H9 (cell line): ENCODE measurements around the gene UBL4A. TPM values are rescaled to one million over a fixed set of nuclear protein-coding genes. Genes with fewer than 3 reads are reported as not detected.

Source experiments
- DNase-seq: peaks from one replicate; pipeline ENCODE4 v3.0.0-alpha.2; 2017
- H2AFZ ChIP-seq: one replicate; pipeline ENCODE4 v1.6.1; 2013; ENCODE audit warnings: mild to moderate bottlenecking, low read length, control low read depth, moderate library complexity
- H2AK5ac ChIP-seq: 2 replicates; pipeline ENCODE4 v1.6.1; 2013; ENCODE audit warnings: low read length, control low read depth, mixed read lengths; ENCODE audit not compliant: insufficient read length
- H2BK120ac ChIP-seq: one replicate; pipeline ENCODE4 v1.6.1; 2013; ENCODE audit warnings: low read depth, mild to moderate bottlenecking, low read length, control low read depth, inconsistent platforms; ENCODE audit not compliant: poor library complexity, severe bottlenecking
- H2BK12ac ChIP-seq: 2 replicates; pipeline ENCODE4 v1.6.1; 2013; ENCODE audit warnings: low read length, control low read depth, mixed read lengths, low read depth; ENCODE audit not compliant: insufficient read length
- H2BK15ac ChIP-seq: 2 replicates; pipeline ENCODE4 v1.6.1; 2013; ENCODE audit warnings: low read depth, low read length, control low read depth
- H2BK20ac ChIP-seq: one replicate; pipeline ENCODE4 v1.6.1; 2013; ENCODE audit warnings: low read depth, mild to moderate bottlenecking, low read length, control low read depth, inconsistent platforms; ENCODE audit not compliant: poor library complexity, severe bottlenecking
- H2BK5ac ChIP-seq: 2 replicates; pipeline ENCODE4 v1.6.1; 2013; ENCODE audit warnings: low read length, control low read depth, mixed read lengths; ENCODE audit not compliant: insufficient read length
- H3K14ac ChIP-seq: 2 replicates; pipeline ENCODE4 v1.6.1; 2013; ENCODE audit warnings: low read length, control low read depth; ENCODE audit not compliant: insufficient read depth
- H3K18ac ChIP-seq: 2 replicates; pipeline ENCODE4 v1.6.1; 2013; ENCODE audit warnings: low read depth, mild to moderate bottlenecking, mixed read lengths, low read length, control low read depth; ENCODE audit not compliant: insufficient read length
- H3K23ac ChIP-seq: 2 replicates; pipeline ENCODE4 v1.6.1; 2013; ENCODE audit warnings: low read length, control low read depth, mixed read lengths, low read depth; ENCODE audit not compliant: insufficient read length
- H3K23me2 ChIP-seq: 2 replicates; pipeline ENCODE4 v1.6.1; 2013; ENCODE audit warnings: low read depth, mild to moderate bottlenecking, mixed read lengths, low read length, control low read depth; ENCODE audit not compliant: insufficient read length, poor library complexity, severe bottlenecking
- H3K27ac ChIP-seq: 2 replicates; pipeline ENCODE4 v1.5.1; 2013; ENCODE audit warnings: low read length, control low read depth, mixed read lengths, low read depth; ENCODE audit not compliant: insufficient read length
- H3K27me3 ChIP-seq: 2 replicates; pipeline ENCODE4 v1.6.1; 2013; ENCODE audit warnings: low read length, control low read depth, inconsistent platforms; ENCODE audit not compliant: insufficient read depth
- H3K4ac ChIP-seq: 2 replicates; pipeline ENCODE4 v1.6.1; 2013; ENCODE audit warnings: low read depth, mild to moderate bottlenecking, control low read depth, inconsistent platforms, low read length, moderate library complexity
- H3K4me1 ChIP-seq: 2 replicates; pipeline ENCODE4 v1.6.1; 2013; ENCODE audit warnings: low read length, control low read depth, inconsistent platforms; ENCODE audit not compliant: insufficient read depth
- H3K4me2 ChIP-seq: 2 replicates; pipeline ENCODE4 v1.6.1; 2013; ENCODE audit warnings: low read length, control low read depth, mixed read lengths; ENCODE audit not compliant: insufficient read length, insufficient read depth
- H3K56ac ChIP-seq: 2 replicates; pipeline ENCODE4 v1.6.1; 2013; ENCODE audit warnings: low read depth, mild to moderate bottlenecking, mixed read lengths, low read length, control low read depth; ENCODE audit not compliant: insufficient read length
- H3K79me1 ChIP-seq: 2 replicates; pipeline ENCODE4 v1.6.1; 2013; ENCODE audit warnings: low read depth, mild to moderate bottlenecking, moderate library complexity, low read length, control low read depth, inconsistent platforms; ENCODE audit not compliant: insufficient read depth, poor library complexity, severe bottlenecking
- H3K79me2 ChIP-seq: 2 replicates; pipeline ENCODE4 v1.6.1; 2013; ENCODE audit warnings: low read length, control low read depth, inconsistent platforms; ENCODE audit not compliant: insufficient read depth
- H3K9ac ChIP-seq: 2 replicates; pipeline ENCODE4 v1.6.1; 2013; ENCODE audit warnings: low read length, control low read depth, mixed read lengths; ENCODE audit not compliant: insufficient read length; ENCODE audit errors: extremely low read depth
- H3K9me3 ChIP-seq: one replicate; pipeline ENCODE4 v1.6.1; 2013; ENCODE audit warnings: low read depth, low read length, inconsistent platforms; ENCODE audit not compliant: control insufficient read depth
- H3T11ph ChIP-seq: one replicate; pipeline ENCODE4 v1.6.1; 2013; ENCODE audit warnings: mild to moderate bottlenecking, low read length, control low read depth, inconsistent platforms
- H4K20me1 ChIP-seq: one replicate; pipeline ENCODE4 v1.6.1; 2013; ENCODE audit not compliant: control insufficient read depth, insufficient read length, insufficient read depth
- H4K5ac ChIP-seq: 2 replicates; pipeline ENCODE4 v1.6.1; 2013; ENCODE audit warnings: low read depth, mild to moderate bottlenecking, mixed read lengths, low read length, control low read depth; ENCODE audit not compliant: insufficient read length
- H4K8ac ChIP-seq: replicated peaks from 2 replicates; pipeline ENCODE4 v1.6.1; 2013; ENCODE audit warnings: low read length, control low read depth, mixed read lengths, low read depth; ENCODE audit not compliant: insufficient read length
- H4K91ac ChIP-seq: 2 replicates; pipeline ENCODE4 v1.6.1; 2013; ENCODE audit warnings: low read depth, mild to moderate bottlenecking, moderate library complexity, mixed read lengths, low read length, control low read depth; ENCODE audit not compliant: insufficient read length
- H3K27ac Mint-ChIP-seq, 3 experiments: 2 replicates in 2 of 3; 3 replicates in 1 of 3; pipeline ENCODE4 v1.8.0; 2020 to 2021; ENCODE audit warnings: mixed read lengths in 3 of 3, mild to moderate bottlenecking in 1 of 3, moderate library complexity in 1 of 3
- H3K27me3 Mint-ChIP-seq: 2 replicates; pipeline ENCODE4 v1.8.0; 2021; ENCODE audit warnings: low read depth, mild to moderate bottlenecking, moderate library complexity, mixed read lengths
- H3K36me3 Mint-ChIP-seq, 3 experiments: 2 replicates in 2 of 3; 3 replicates in 1 of 3; pipeline ENCODE4 v1.8.0; 2020 to 2021; ENCODE audit warnings: low read depth in 3 of 3, mixed read lengths in 3 of 3; ENCODE audit not compliant: insufficient read depth in 1 of 3
- H3K4me1 Mint-ChIP-seq, 2 experiments: 2 replicates each; pipeline ENCODE4 v1.8.0; 2020; ENCODE audit warnings: mixed read lengths in 2 of 2
- H3K4me3 Mint-ChIP-seq, 2 experiments: 2 replicates in 1 of 2; 3 replicates in 1 of 2; pipeline ENCODE4 v1.8.0; 2020 to 2021; ENCODE audit warnings: mild to moderate bottlenecking in 2 of 2, mixed read lengths in 2 of 2, moderate library complexity in 1 of 2
- H3K9me3 Mint-ChIP-seq, 2 experiments: 2 replicates in 1 of 2; 3 replicates in 1 of 2; pipeline ENCODE4 v1.8.0; 2020; ENCODE audit warnings: mild to moderate bottlenecking in 2 of 2, mixed read lengths in 2 of 2, moderate library complexity in 1 of 2
- CTCF ChIP-seq: fragments of 200-600 bp; sonication (generic); conservative IDR thresholded peaks from 3 replicates; pipeline ENCODE4 v1.8.0; 2021; ENCODE audit warnings: antibody characterized with exemption, mild to moderate bottlenecking
- WGBS: extraction: QIAGEN DNeasy Blood & Tissue Kit; methylation state at CpG from one replicate; pipeline ENCODE4 v1.1.7; 2013; ENCODE audit warnings: missing lambda C conversion rate, low lambda C conversion rate, mixed read lengths; ENCODE audit not compliant: insufficient read length; ENCODE audit errors: extremely low coverage; 5-methylcytosine and 5-hydroxymethylcytosine counted together
- total RNA-seq: library from RNA; stranded (reverse); gene quantifications from 2 replicates; pipeline ENCODE4 v1.2.1, GENCODE V29; 2021

Gene UBL4A
- total RNA-seq, 1 experiment from 2014 or later, result 30.9 TPM

- Histone ChIP-seq H3K4me1 (no peaks in the 10 kb centered on the region), H3K56ac (no peak overlapping the region), H3K23ac (no peak overlapping the region), H2AFZ (no peak overlapping the region), H2BK15ac (no peak overlapping the region), H3K9ac (no peak overlapping the region), H2BK5ac (no peak overlapping the region), H3K79me2 (peaks cover 2% of the 10 kb centered on the region; the same call in 1 of the 2 replicates), H2BK120ac (no peak overlapping the region), H3K79me1 (no peaks in the 10 kb centered on the region), H3K4ac (no peak overlapping the region), H3K27me3 (no peaks in the 10 kb centered on the region), H4K8ac (no peak overlapping the region), H2BK12ac (no peak overlapping the region), H2AK5ac (no peak overlapping the region), H3K9me3 (peaks cover 28% of the 10 kb centered on the region), H3K14ac (no peak overlapping the region), H2BK20ac (no peak overlapping the region), H3K27ac (no peak overlapping the region), H3K18ac (no peak overlapping the region), H4K5ac (no peak overlapping the region), H3T11ph (no peak overlapping the region), H3K4me2 (no peak overlapping the region), H4K91ac (no peak overlapping the region), H4K20me1 (no peaks in the 10 kb centered on the region), H3K23me2 (peaks cover 10% of the 10 kb centered on the region)
- Mint-ChIP-seq H3K36me3 (peaks cover 23 to 64% (median 58%) of the 10 kb centered on the region in 3 experiments; a peak in 6 of 7 replicates), H3K27ac (no peak overlapping the region), H3K4me1 (peaks cover 11 to 15% of the 10 kb centered on the region in 2 experiments), H3K4me3 (peak overlapping the region in 1 of 2 experiments; percentile 17; a peak in 1 of 5 replicates), H3K9me3 (peaks cover 62 to 80% of the 10 kb centered on the region in 2 experiments), H3K27me3 (no peaks in the 10 kb centered on the region)
- no CpG with 5 or more reads among the region's 18 CpGs for WGBS
- no peak for TF ChIP-seq CTCF
- DNase-seq, result no peak
Measured at GRCh38 chrX:154439841-154440240, 46.6 kb downstream of the UBL4A start.
